ENCODE data around the gene IVNS1ABP. TPM values are rescaled to one million over a fixed set of nuclear protein-coding genes. Genes with fewer than 3 reads are reported as not detected.

The IVNS1ABP gene
- total and polyA plus RNA-seq, 2 donors (not counting 3 experiments of a cell fraction or from before 2014, with no cell fraction given): 26.3 to 81.6 TPM

- no peaks in the 10 kb centered on the region for H3K4me1 ChIP-seq (ENCODE audit: control insufficient read depth, extremely low read depth, insufficient read depth, low read length)
- H3K4me2 ChIP-seq (ENCODE audit: insufficient read depth, low read length): no peak overlapping the region
- H3K27ac ChIP-seq (ENCODE audit: insufficient read depth, low read depth, low read length): no peak overlapping the region
- dilution Hi-C loops (cut with MboI; ENCODE audit: extremely low pct_ligation_motif_present, low sequenced_read_pairs) (no loop called here), intact Hi-C loops (cut with micrococcal nuclease) (loop anchor here (10.0 kb wide), 1 partner anchor 1064 kb away; no protein-coding TSS in a partner anchor)
- H3K4me3 ChIP-seq (replicated peaks in 1 of 3; ENCODE audit: insufficient read depth in 1 of 3, low read depth in 1 of 3, low read length in 3 of 3): no peak overlapping the region
- no peaks in the 10 kb centered on the region for H3K27me3 ChIP-seq (ENCODE audit: control insufficient read depth in 2 of 2, insufficient read depth in 2 of 2, low read length in 2 of 2)
- no peaks in the 10 kb centered on the region for H3K79me2 ChIP-seq (ENCODE audit: control insufficient read depth, insufficient read depth, low read length)
- no peak overlapping the region for H3K9ac ChIP-seq (replicated peaks; ENCODE audit: extremely low read depth, insufficient read depth, low read length)
- FAIRE-seq (no peak), DNase-seq (ENCODE audit: low read depth, low spot score) (no peak)
- peaks cover under 1 to 10% of the 10 kb centered on the region in 2 experiments for H3K36me3 ChIP-seq (ENCODE audit: control insufficient read depth in 2 of 2, extremely low read depth in 1 of 2, insufficient read depth in 2 of 2, low read length in 2 of 2)
- H2AFZ ChIP-seq (ENCODE audit: low read depth, low read length): no peak overlapping the region
- H4K20me1 ChIP-seq (replicated peaks; ENCODE audit: control insufficient read depth, extremely low read depth, insufficient read depth, low read length): no peaks in the 10 kb centered on the region
- TF ChIP-seq EZH2 (IDR thresholded peaks at IDR 0.05; ENCODE audit: borderline replicate concordance, low read depth, low read length, severe bottlenecking): no peak
- no TSS peak for BruUV-seq (replicated peaks)
- H3K9me3 ChIP-seq (replicated peaks; ENCODE audit: control insufficient read depth, insufficient read depth, low read length): no peaks in the 10 kb centered on the region
- ChIA-PET POLR2A (no interaction called here), CTCF (interaction anchor here (1.1 to 2.2 kb wide), 6 partner anchors 9 to 390 kb away, joined by 3 to 6 read pairs (median 4); no protein-coding TSS in a partner anchor)
- no peaks in the 10 kb centered on the region for H3K9me1 ChIP-seq (replicated peaks; ENCODE audit: control insufficient read depth, extremely low read depth, insufficient read depth, low read length)
Observed at GRCh38 chr1:185291159-185291558, 25.9 kb downstream of the IVNS1ABP start.

GRCh38 chr1:185289880-185290279 lies 27.2 kb downstream of the IVNS1ABP start:
- Histone ChIP-seq H2AFZ (ENCODE audit: low read depth, low read length) (no peak overlapping the region), H3K36me3 (ENCODE audit: control insufficient read depth in 2 of 2, extremely low read depth in 1 of 2, insufficient read depth in 2 of 2, low read length in 2 of 2) (peaks cover 0 to 4% of the 10 kb centered on the region in 2 experiments), H3K27me3 (ENCODE audit: control insufficient read depth in 2 of 2, insufficient read depth in 2 of 2, low read length in 2 of 2) (no peaks in the 10 kb centered on the region), H3K9ac (replicated peaks; ENCODE audit: extremely low read depth, insufficient read depth, low read length) (no peak overlapping the region), H3K79me2 (ENCODE audit: control insufficient read depth, insufficient read depth, low read length) (no peaks in the 10 kb centered on the region), H3K27ac (ENCODE audit: insufficient read depth, low read depth, low read length) (no peak overlapping the region), H4K20me1 (replicated peaks; ENCODE audit: control insufficient read depth, extremely low read depth, insufficient read depth, low read length) (no peaks in the 10 kb centered on the region), H3K4me3 (replicated peaks in 1 of 3; ENCODE audit: insufficient read depth in 1 of 3, low read depth in 1 of 3, low read length in 3 of 3) (no peak overlapping the region), H3K4me2 (ENCODE audit: insufficient read depth, low read length) (no peak overlapping the region), H3K9me1 (replicated peaks; ENCODE audit: control insufficient read depth, extremely low read depth, insufficient read depth, low read length) (no peaks in the 10 kb centered on the region), H3K4me1 (ENCODE audit: control insufficient read depth, extremely low read depth, insufficient read depth, low read length) (no peaks in the 10 kb centered on the region), H3K9me3 (replicated peaks; ENCODE audit: control insufficient read depth, insufficient read depth, low read length) (no peaks in the 10 kb centered on the region)
- dilution Hi-C loops (cut with MboI; ENCODE audit: extremely low pct_ligation_motif_present, low sequenced_read_pairs): no loop called here
- FAIRE-seq (no peak), DNase-seq (ENCODE audit: low read depth, low spot score) (no peak)
- no peak for TF ChIP-seq FOS (IDR thresholded peaks at IDR 0.05; ENCODE audit: borderline replicate concordance, insufficient read depth, low read length)
- TF ChIP-seq, protein P1, sequence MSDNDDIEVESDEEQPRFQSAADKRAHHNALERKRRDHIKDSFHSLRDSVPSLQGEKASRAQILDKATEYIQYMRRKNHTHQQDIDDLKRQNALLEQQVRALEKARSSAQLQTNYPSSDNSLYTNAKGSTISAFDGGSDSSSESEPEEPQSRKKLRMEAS (IDR thresholded peaks at IDR 0.05; ENCODE audit: insufficient read depth, insufficient read length): no peak
- no peak for TF ChIP-seq POLR2A (IDR thresholded peaks at IDR 0.05; ENCODE audit: low read depth, low read length)
- TF ChIP-seq GATA2 (IDR thresholded peaks at IDR 0.05; ENCODE audit: insufficient read depth, insufficient read length, low read depth, low read length): no peak
- no peak for TF ChIP-seq MYC (IDR thresholded peaks at IDR 0.05; ENCODE audit: low read depth, low read length)
- no peak for TF ChIP-seq EZH2 (IDR thresholded peaks at IDR 0.05; ENCODE audit: borderline replicate concordance, low read depth, low read length, severe bottlenecking)
- no peak for TF ChIP-seq CTCF (IDR thresholded peaks at IDR 0.05; ENCODE audit: extremely low read depth in 1 of 2, insufficient read depth in 1 of 2, low read depth in 1 of 2, low read length in 2 of 2)
- no peak for TF ChIP-seq JUN (IDR thresholded peaks at IDR 0.05; ENCODE audit: borderline replicate concordance, insufficient read depth, insufficient read length, low read depth)
- TF ChIP-seq POLR2AphosphoS5 (IDR thresholded peaks at IDR 0.05; ENCODE audit: insufficient read depth, low read depth, low read length): no peak
- intact Hi-C loops (cut with micrococcal nuclease): loop anchor here (10.0 kb wide), 1 partner anchor 1065 kb away; no protein-coding TSS in a partner anchor
- no TSS peak for BruUV-seq (replicated peaks)
- POLR2A ChIA-PET: no interaction called here
- CTCF ChIA-PET: interaction anchor here (0.8 to 2.2 kb wide), 2 partner anchors 51 to 391 kb away, joined by 3 to 6 read pairs; no protein-coding TSS in a partner anchor

Measured in endothelial cell of umbilical vein (primary cell).